ENCODE data around the gene TUBB2B.

- TF ChIP-seq FOXM1 (IDR thresholded peaks at IDR 0.05; ENCODE audit: borderline replicate concordance, low read depth): no peak
- no peak for TF ChIP-seq RAD21 (IDR thresholded peaks at IDR 0.05; ENCODE audit: low read depth)
- no peak for TF ChIP-seq ZBTB7A (IDR thresholded peaks at IDR 0.05; ENCODE audit: low read depth)
- TF ChIP-seq CEBPB (IDR thresholded peaks at IDR 0.05): no peak
- no peak for TF ChIP-seq REST (IDR thresholded peaks at IDR 0.05; ENCODE audit: low read depth)
- TF ChIP-seq CREB1 (IDR thresholded peaks at IDR 0.05; ENCODE audit: low read depth): no peak
- no peak for TF ChIP-seq EP300 (IDR thresholded peaks at IDR 0.05; ENCODE audit: borderline replicate concordance)
- TF ChIP-seq MAX (IDR thresholded peaks at IDR 0.05): no peak
- no peak for TF ChIP-seq TEAD4 (IDR thresholded peaks at IDR 0.05)
- TF ChIP-seq TAF1 (IDR thresholded peaks at IDR 0.05; ENCODE audit: low read depth): no peak
- TF ChIP-seq YY1 (IDR thresholded peaks at IDR 0.05; ENCODE audit: low read depth): no peak
- TF ChIP-seq EGR1 (IDR thresholded peaks at IDR 0.05): no peak
- no peak for TF ChIP-seq USF1 (IDR thresholded peaks at IDR 0.05)
Measured at GRCh38 chr6:3190779-3191178, 36.7 kb downstream of the TUBB2B start.

All from Ishikawa (cell line).